AG04449 (cell line): Measurements from ENCODE around the gene HPRT1.

ENCODE experiments used
- CTCF ChIA-PET: fragments of 350-600 bp; formaldehyde crosslinking; extraction: SDS; loops from one replicate; lab custom pipeline; 2021; ENCODE audit warnings: antibody characterized with exemption; lab: Yijun Ruan, JAX
- POLR2A ChIA-PET: fragments of 400-600, 350-600 bp; formaldehyde crosslinking; extraction: SDS; loops from one replicate; lab custom pipeline; 2020; ENCODE audit warnings: antibody characterized with exemption, inconsistent platforms; lab: Yijun Ruan, JAX
- DNase-seq: peaks from one replicate; pipeline ENCODE4 v3.0.0-alpha.2; 2010; ENCODE audit warnings: low read depth, low spot score
- H3K4me3 ChIP-seq: 2 replicates; pipeline ENCODE4 v1.5.1; 2011; ENCODE audit warnings: low read depth, mild to moderate bottlenecking, control low read depth, low read length
- CTCF ChIP-seq: IDR thresholded peaks from one replicate; pipeline ENCODE4 v1.5.1; 2011; ENCODE audit warnings: mild to moderate bottlenecking, moderate library complexity, low read length, control low read depth, inconsistent platforms; ENCODE audit not compliant: insufficient read depth; ENCODE audit errors: missing control alignments

The HPRT1 gene

GRCh38 chrX:134426281-134426680 is 33.7 kb upstream of the HPRT1 start:
- DNase-seq: no peak
- ChIA-PET POLR2A (no interaction called here), CTCF (interaction anchor here (1.0 to 2.4 kb wide), 2 partner anchors 16 to 357 kb away, joined by 3 to 9 read pairs; no protein-coding TSS in a partner anchor)

DNA sequence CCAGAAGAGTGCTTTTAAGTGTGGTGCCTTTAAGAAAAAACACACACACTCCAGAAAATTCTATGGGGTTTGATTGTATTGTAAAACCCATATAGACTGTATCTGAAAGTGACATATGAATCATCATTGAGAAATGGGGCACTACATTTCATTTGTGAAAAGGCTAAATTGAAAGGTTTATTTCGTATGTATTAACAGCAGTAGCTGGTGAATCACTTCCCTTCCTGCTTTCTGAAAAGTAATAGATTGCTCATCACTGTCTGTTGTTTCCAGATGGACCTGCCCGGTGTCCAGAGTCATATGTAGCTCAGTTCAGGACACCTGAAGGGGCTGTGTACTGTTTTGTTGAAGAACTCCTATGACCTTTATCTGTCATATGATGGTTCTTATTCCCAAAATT is 28.1 kb upstream of the HPRT1 start:
- DNase-seq: peak; percentile 5
- ChIA-PET CTCF (interaction anchor here (0.8 to 1.0 kb wide), 3 partner anchors 9 to 13 kb away, joined by 3 read pairs; no protein-coding TSS in a partner anchor), POLR2A (no interaction called here)
- no peak overlapping the region for H3K4me3 ChIP-seq
- TF ChIP-seq CTCF: no peak

More at GRCh38 chrX:134426281-134426680, 33.7 kb upstream of the HPRT1 start:
- no peak overlapping the region for H3K4me3 ChIP-seq
- TF ChIP-seq CTCF: no peak

- no peak overlapping the region for H3K4me3 ChIP-seq
- POLR2A ChIA-PET: no interaction called here
- CTCF ChIA-PET: no interaction called here
- TF ChIP-seq CTCF: no peak
- no peak for DNase-seq
Measured at GRCh38 chrX:134435894-134436293, 24.1 kb upstream of the HPRT1 start.

DNA sequence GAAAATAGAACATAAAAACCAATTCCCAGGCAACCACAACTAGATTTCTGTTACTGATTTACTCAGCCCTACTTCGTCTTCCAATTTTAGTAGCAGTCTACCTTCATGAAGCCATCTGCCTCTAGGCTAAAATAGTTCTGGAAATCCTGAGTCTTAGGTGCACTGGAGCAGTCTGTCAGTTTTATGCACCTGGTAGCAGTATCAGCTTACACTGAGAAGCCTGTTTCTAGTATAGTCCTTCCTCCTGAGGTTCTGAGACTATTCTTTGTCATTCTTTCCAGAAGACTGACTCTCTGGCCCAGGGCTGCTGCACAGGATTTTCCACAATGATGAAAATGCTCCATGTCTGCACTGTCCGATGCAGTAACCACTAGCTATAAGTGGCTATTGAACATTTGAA is 16.9 kb upstream of the HPRT1 start:
- H3K4me3 ChIP-seq: no peak overlapping the region
- no peak for TF ChIP-seq CTCF
- DNase-seq: no peak
- POLR2A ChIA-PET: no interaction called here
- CTCF ChIA-PET: no interaction called here

- CTCF ChIA-PET: no interaction called here
- POLR2A ChIA-PET: no interaction called here
- TF ChIP-seq CTCF: no peak
- no peak for DNase-seq
- no peak overlapping the region for H3K4me3 ChIP-seq
Measured at GRCh38 chrX:134443461-134443860, 16.5 kb upstream of the HPRT1 start.

DNA sequence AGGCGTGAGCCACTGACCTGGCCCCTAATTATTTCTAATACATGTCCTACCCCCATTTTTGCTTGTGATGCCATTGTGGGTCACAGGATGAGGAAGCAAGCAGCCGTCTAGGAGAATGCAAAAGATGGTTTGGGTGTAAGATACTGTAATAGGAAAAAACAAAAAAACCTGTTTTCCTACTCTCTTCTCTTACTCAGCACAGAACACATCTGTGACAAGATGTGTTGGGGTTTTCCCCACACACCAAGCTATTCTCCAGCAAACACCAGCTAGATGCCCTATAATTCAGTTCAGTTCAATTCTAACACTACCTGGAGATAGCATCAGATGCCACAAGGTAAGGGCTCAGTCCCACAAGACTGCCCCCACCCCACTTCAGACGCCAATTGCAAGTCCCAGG is 15.3 kb upstream of the HPRT1 start:
- DNase-seq: no peak
- POLR2A ChIA-PET: no interaction called here
- TF ChIP-seq CTCF: no peak
- CTCF ChIA-PET: interaction anchor here (1.2 kb wide), 1 partner anchor 48 kb away, joined by 3 read pairs; no protein-coding TSS in a partner anchor
- H3K4me3 ChIP-seq: no peak overlapping the region
